ENCODE data around the gene BROX.
"Not testable (repeated sequence)": the region's sequence is repeated elsewhere in the genome, so short reads cannot be mapped to it uniquely, and the experiment has no call there.

Gene BROX, protein sequence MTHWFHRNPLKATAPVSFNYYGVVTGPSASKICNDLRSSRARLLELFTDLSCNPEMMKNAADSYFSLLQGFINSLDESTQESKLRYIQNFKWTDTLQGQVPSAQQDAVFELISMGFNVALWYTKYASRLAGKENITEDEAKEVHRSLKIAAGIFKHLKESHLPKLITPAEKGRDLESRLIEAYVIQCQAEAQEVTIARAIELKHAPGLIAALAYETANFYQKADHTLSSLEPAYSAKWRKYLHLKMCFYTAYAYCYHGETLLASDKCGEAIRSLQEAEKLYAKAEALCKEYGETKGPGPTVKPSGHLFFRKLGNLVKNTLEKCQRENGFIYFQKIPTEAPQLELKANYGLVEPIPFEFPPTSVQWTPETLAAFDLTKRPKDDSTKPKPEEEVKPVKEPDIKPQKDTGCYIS

DNA sequence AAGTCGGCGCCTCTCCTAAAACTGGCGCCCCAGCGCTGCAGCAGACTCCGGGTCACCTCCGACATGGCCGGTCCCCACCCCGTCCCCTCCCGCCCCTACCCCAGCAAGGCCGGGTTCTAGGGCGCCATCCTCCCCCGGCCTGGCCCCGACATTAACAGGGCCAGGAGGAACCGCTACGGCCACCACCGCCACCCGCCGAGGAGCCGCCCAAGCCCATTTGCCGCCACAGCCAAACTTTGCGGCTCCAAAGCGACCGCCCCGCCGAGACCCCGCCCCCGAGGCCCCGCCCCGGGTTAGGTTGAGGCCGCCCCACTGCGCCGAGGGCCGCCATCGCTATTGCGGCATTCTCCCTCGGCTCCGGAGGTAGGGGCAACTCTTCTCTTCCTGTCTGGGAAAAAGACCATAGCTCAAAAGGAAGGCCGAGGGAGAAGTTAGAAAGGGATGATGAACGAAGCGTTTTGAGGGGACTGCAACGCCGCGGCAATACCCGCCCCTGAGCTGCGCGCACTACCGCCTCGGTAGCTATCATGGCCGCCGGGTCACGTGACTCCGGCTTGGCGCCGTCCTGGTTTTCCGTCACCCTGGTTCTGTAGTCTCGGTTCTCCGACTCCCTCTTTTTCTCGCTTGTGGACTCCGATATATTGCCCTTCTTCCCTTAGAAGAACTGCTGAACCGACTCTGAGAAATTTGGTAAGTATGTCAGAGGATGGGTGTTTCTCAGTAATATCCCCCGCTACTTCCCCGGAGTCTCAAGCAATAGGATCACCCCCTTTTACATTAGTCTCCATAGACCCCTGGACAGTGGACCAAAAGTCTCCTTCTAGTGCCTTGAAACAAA, at the start of gene BROX, which contains the start of gene AIDA:
TSS of gene BROX (plus strand) at position 312 of the 838 bp plus-strand sequence. CDS start 3,136 bp downstream, outside the sequence.
TSS of gene AIDA (minus strand) at position 239 of the 838 bp plus-strand sequence. CDS start at position 65, 174 bp downstream.
- DNase-seq (ENCODE audit: low spot score): peak; percentile 81

DNA sequence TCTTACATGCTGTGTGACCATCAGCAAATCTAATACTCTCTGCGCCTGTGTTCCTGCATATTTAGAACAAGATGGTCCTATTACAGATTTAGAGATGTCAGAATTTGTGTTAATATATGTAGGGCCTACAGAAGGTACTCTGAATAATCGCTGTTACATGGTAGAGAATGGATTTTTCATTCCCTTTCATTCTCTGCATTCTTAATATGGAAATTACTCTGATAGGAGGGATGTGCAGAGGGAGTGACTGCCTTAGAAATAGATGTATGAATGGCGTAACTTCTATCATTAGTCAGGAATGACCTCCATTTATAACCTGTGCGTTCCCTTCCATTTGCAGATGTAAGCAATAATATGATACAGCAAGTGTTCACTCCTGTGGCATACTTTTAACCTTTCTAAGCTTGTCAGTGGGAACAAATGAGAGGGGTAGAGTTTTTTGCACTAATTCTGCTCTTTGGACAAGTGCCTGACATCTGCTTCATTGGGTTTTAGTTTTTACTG, 48.9 kb upstream of the BROX start:
- DNase-seq (ENCODE audit: low spot score): no peak

DNA sequence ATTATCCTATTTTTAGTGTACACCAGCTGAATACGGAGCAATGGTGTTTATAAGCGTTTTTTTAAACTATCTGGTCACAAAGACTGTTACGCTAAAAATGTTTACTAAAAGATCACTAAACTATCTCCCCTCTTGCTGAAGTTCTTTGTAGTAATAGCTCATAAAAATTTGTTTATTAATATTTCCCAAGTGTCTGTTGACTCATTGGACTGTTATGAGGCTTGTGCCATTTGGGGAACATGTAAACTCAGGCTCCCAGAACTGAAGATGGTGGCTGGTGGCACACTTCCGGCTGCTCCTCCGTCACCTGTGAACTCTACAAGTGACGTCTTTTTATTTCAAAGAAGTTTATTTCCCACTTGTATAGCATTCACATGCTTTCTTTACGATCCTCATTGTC, 46.4 kb upstream of the BROX start:
- no peak for DNase-seq (ENCODE audit: low spot score)

DNA sequence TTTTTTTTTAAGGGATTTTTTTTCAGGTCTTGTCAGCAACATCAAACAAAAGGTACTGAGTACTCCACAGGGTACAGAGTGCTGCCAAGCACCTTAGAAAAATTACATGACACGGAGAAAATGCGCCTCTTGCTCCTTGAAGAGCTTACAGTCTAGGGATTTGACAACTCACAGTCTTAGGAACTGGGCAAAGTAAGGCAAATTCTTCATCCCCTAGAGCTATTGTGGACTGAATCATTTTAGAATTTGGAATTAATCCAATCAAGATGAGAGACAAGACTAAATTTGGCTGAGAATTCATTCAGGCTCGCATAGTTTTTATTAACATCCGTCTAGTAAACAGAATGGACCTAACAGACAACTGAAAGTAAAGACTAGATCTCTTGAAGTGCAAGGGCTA, 44.2 kb upstream of the BROX start:
- not testable (repeated sequence) for DNase-seq (ENCODE audit: low spot score)

DNA sequence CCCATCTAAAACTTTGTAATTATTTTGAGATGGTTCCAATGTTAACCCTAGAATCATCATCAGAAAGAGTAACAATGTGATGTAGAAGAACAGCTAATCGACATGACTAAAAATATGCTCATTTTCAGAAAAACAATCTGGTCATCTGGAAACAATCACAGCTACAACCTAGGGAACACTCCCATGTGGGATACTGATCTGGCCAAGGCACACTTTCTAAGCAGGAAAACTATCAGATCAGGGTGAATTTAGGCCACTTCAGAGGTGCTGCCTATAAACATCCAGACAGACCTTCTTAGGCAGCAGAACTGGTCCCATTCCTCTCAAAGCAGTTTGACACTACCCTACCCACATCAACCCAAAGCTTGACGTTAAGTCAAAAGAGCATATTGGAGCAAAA, 43.3 kb upstream of the BROX start:
- DNase-seq (ENCODE audit: low spot score): not testable (repeated sequence)

DNA sequence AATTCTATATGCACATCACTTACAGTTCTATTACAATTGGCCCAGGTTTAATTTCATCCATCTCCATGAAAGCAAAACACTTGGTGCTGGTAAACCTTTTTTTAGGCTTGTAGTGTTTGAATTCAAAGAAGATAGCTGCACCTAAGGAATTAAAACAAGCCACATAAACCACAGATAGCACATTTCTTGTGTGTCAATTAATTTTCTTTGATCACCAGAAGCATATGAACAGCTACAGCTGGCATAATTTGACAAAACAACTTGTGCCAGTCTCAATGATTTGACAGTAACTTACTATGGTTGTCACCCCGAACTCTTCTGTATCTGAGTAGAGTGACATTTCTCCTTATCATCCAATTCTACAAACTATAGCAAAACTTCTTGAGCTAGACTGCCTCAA, 42.3 kb upstream of the BROX start:
- no peak for DNase-seq (ENCODE audit: low spot score)

DNA sequence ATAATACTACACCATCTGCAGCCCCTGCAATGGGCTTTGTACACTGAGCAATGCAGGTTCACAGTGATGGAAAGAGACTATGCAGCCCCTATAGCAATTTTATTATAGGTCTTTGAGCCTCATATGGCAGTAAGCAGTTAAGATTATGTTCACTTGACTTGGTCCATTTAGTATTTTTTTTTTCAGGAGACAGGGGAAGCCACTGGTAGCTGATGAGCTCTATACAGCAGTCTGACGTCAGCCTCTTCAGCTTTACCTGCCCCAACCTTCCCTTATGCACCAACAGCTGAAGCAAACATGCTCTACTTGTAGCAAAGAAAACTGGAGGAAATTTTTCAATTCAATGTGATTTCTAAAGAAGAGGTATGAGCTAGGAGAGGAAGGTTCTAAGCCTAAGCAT, 32.3 kb upstream of the BROX start:
- no peak for DNase-seq (ENCODE audit: low spot score)

DNA sequence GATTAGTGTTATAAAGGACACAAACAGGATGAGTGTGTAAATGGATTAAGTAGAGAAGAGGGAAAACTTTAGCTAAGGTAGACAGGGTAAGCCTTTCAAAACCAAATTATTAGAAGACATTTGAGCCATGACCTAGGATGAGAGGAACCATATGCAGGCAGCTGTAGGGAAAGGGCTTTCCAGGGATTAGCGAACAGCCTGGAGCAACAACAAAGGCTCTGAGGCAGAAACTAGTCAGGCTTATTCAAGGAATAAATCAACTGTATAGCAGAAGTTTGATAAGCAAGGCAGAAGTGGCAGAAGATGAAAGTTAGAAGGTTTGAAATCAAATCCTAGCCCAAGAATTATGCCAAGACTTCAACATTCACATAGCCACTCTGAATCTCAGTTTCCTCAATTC, 21.3 kb upstream of the BROX start:
- no peak for DNase-seq (ENCODE audit: low spot score)

DNA sequence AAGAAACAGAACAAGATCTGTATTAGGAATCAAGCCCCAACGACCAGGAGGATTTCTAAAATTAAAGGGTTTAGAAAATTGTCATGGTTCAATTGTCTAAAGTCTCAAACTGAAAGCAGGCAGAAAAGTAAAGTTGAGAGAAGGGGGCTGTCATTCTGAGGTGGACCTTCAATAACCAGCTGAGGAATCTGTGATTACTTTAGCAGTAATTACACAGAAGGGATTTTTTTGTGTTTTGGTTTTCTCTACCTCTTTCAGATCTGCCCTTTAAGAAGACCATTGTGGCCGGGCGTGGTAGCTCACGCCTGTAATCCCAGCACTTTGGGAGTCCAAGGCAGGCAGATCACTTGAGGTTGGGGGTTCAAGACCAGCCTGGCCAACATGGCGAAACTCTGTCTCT, 17.4 kb upstream of the BROX start:
- no peak for DNase-seq (ENCODE audit: low spot score)

DNA sequence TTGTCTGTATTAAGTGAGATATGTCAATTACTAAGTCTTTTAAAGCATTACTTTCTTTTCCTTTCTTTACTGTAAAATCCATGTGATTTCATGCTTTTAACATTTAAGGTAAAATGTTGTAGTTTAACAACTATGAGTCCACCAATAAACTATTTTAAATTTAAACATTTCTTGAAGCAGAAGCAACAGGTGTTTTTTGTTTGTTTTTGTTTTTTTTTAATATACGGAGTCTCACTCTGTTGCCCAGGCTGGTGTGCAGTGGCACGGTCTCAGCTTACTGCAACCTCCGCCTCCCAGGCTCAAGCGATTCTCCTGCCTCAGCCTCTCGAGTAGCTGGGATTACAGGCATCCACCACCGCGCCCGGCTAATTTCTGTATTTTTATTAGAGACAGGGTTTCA, 15.6 kb upstream of the BROX start:
- no peak for DNase-seq (ENCODE audit: low spot score)

DNA sequence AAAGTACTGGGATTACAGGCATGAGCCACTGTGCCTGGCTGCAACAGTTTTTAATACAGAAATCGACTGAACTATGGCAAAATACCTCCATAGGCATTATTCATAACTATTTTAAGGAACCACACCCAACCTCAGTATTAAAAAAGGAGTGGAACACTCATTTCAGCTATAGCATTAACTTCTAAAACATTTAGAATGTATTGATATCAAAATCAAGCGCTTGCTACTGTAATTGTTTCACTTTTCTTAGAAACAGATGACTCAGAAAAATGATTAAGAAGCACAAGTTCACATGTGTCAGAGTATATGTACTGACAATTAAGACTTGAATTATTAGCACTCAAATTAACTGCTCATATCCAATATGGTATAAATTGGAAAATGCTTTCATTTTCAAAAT, 15.2 kb upstream of the BROX start:
- no peak for DNase-seq (ENCODE audit: low spot score)

DNA sequence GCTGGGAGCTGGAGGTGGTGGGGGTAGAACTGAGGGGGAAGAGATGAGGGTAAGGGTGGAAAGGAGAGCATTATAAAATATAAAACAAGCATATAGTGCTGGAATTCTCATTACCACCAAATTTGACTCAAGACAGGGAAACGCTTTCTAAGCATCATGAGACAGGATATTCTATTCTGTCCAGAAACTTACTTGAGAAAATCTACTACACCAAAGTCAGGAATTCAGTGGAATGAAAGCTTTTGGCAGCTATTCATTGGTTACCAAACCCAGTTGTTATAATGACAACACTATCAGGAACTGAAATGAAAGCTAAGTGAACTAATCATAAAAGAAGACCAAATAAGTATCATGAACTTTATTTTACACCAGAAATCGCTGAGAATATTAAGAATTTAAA, 14.5 kb upstream of the BROX start:
- DNase-seq (ENCODE audit: low spot score): no peak

DNA sequence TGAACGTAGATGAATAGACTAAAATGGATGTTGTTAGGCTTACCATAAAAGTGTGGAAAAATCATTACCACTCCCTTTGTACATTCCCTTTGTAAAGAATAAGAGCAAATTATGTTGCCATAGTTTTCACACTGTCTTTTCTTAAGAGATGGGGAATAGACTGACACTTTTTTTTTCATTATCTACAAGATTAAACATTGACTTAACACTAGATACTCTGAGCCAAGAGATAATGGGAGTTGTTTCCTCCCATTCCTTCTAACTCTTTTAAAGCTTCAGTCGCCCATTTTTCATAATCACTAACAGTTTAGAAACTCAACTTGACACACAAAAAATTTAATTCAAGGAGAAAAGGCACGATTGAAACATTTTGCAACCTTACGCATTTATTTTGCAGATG, 10.2 kb upstream of the BROX start:
- DNase-seq (ENCODE audit: low spot score): no peak

DNA sequence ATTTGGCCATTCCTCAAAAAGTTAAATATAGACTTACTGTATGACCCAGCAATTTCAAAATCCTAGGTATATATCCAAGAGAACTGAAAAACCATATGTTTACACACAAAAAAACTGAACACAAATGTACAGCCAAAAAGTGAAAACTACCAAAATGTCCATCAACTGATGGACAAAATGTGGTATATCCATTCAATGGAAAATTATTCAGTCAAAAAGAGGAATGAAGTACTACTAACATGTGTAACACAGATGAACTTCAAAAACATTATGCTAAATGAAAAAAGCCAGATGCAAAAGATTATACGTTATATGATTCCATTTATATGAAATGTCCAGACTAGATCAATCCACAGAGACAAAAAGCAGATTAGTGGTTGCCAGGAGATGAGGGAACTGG, 8.1 kb upstream of the BROX start:
- no peak for DNase-seq (ENCODE audit: low spot score)

DNA sequence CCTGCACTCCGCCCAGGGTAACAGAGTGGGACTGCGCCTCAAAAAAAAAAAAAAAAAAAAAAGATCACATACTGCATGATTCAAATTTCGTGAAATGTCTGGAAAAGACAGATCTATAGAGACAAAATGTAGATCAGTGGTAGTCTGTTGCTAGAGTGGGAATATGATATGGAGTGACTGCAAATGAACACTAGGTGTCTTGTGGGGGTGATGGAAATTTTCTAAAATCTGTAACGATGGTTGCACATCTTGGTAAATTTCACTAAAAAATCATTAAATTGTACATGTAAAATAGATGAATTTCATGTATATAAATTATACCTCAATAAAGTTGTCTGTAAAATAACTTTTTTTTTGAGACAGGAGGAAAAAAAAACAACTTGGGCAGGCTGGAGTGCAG, 5.5 kb upstream of the BROX start:
- no peak for DNase-seq (ENCODE audit: low spot score)

DNA sequence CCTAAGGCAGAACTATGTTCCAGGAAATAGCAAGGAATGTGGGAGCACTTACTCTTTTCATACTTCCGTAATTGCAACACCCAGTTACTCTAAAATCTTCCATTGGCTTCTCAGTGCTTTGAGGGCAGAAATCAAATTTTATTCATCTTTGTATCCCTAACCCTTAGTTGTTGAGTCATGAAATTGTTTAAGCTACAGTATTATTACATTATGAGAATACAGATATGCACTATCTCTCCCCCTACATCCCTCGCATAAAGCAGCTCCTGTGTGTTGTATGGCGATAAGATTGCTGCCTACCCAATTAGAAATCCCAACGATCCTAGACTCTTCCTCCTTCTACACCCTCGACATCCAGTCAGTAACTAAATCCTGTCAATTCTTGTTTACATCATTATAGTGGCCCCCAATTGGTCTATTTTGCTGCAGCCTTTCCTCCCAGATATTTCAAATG, 2.6 kb upstream of the BROX start:
- no peak for DNase-seq (ENCODE audit: low spot score)

DNA sequence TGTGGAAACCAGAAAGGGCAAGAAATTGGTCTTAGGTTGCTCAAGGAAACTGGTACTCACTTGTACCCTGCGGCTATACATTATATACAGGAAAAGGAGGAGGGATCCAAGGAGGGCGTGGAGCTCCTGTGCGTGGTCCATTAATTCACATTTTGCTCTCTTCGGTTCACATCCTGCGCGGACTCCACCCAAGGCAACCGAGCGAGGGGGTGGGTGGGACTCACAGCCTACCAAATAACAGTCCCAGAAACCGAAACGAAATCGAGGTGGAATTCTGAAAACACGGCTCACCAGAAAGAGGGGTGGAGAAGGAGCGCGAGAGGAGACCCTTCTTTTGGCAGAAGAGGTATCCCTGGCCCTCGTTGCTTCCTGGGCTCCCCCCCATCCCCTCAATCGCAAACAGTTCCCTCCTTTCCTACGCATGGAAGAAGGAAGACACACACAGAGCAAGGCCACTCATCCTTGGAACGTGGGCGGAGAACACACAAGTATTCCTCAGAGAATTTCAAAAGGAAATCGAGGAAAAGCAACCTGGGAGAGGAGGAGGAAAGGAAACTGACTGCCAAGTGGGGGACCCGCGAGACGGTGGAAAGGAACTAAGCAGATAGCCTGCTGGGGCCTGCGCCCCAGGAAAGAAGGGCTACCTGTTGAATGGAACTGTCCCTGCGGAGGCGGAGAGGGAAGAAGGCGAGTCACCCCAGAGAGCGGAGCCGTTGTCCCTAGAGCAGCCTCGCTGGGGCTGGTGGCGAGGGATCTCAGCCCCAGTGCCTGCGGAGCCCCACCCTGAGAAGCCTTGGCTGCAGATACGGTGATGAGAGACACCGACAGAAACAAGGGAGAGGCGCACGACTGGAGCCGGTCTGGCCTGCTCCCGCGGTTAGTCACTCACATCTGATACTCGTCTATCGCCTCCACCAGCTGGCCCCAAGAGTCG, 778 bp upstream of the BROX start:
- DNase-seq (ENCODE audit: low spot score): peak; percentile 82

DNA sequence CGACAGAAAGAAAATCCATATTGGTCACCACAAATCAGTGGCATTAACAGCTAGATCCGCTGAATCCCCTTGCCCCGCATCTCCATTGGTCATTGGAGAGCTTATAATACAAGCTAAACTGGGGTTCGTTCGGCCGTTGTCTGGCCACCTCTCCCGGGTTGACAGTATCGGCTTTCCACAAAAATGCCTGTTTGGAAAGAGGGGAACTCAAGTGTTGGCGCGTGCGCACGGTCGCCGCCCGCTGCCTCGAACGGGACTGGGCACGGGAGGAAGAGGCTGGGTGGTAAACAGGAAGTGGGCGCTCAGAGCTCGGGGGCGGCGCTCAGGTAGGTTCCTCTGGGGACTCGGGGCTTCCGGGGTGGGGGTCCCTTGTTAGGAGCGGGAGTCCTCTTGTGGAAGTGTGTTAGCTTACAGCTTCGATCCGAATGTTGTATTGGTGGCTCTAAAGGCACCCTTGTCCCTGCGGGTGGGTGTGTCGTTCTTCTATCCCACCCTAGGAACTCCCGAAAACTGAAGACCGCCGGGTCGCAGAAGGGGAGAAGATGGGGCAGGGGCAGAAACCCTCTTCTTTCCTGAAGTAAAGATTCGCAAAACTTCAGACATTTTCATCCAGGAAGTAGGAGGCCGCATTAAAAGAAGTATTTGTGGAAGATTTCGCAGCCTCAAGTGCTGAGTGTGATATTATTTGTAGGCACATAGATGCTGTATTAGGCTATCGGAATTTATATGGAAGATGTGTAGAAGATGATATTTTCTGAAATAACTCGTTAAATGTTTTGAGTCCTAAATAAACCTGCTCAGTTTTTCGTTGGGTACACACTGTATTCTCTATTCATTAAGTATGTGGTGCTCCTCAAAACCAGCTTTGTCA, 962 bp downstream of the BROX start:
- DNase-seq (ENCODE audit: low spot score): peak; percentile 95

DNA sequence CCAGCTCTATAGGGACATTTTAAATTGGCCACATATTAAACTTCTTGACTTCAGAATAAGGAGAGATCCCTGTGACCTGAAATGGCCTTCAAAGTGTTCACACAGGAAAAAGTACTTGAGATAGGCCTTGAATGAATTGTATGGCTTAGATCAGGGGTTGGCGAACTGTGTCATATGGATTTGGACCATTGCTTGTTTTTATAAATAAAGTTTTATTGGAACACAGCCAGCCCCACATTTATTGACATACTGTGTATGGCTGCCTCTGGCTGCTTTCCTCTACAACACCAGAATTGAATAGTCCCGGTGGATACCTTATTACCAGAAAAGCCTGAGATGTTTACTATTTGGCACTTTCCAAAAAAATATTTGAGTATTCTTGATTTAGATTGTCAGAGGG, 4.0 kb downstream of the BROX start:
- no peak for DNase-seq (ENCODE audit: low spot score)

DNA sequence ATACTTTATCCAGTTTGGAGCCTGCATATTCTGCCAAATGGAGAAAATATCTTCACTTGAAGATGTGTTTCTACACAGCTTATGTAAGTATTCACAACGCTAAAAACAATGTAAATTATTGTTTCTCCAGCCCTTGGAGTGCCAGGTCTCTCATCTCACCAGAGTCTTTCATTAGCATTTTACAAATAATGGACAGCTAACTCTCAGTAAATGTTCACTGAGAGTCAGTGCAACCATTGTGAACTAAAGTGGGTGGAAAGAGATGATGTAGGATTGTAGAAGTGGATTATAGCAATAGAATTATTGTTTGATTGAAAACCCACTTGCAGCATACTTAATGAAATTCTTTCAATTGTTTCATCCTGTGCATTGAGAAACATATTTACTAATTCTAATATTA, 16.4 kb downstream of the BROX start:
- DNase-seq (ENCODE audit: low spot score): no peak

DNA sequence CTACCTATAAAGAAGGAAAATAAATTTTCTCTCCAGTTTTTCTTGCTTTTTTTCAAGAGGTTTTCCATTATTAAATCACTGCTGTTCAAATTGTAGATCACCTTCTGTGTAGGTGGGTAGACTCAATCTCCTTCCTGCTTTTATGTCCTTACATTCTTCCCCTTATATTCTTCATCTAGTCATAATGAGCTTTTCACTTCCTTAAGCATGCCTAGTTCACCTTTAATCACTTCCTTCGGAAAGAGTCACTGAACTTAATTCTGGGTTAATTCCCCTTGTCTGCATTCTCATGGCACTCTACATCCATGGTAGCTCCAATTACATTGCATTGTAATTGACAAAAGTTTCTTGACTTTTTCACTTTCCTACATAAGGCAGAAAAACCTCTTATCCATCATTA, 18.5 kb downstream of the BROX start:
- DNase-seq (ENCODE audit: low spot score): no peak

Data from RKO (cell line).